SKM-1 treated with dmso at 0.1 percent for 144 hours (cell line): Measurements from ENCODE around the gene FREM3.

ENCODE experiments used
- DNase-seq: peaks from one replicate; lab custom pipeline; 2025; ENCODE audit not compliant: unreplicated experiment; lab: John Stamatoyannopoulos, UW

Gene FREM3

DNA sequence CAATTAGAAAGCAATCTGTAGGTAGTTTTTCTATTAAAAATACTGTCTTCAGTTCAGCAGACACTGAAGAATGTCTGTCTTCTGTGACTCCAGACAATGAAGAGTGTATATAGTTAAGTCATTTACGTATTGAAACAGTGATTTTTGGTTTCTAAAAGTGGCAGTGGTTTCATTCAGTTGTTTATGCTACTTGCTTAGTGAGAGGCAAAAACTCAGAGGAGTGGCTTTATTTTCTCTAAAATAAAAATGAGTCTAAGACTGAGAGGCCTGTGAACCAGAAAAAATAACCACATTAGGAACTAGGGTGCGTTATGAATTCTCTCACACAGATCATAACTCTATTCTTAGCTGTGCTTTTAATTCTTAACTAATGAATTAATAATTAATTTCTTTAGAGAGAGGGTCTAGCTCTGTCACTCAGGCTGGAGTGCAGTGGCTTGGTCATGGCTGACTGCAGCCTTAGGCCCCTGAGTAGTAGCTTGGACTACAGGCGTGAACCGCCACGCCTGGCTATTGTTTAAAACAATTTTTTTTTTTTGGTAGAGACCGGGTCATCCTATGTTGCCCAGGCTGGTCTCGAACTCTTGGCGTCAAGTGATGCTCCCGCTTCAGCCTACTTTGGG, 31.4 kb downstream of the FREM3 start:
- no peak for DNase-seq

GRCh38 chr4:143667461-143667860, 33.0 kb downstream of the FREM3 start:
- no peak for DNase-seq

- DNase-seq = no peak
These were observed 42.1 kb downstream of the FREM3 start for GRCh38 chr4:143658336-143658735.

GRCh38 chr4:143654571-143654970, 45.9 kb downstream of the FREM3 start:
- DNase-seq = no peak

DNA sequence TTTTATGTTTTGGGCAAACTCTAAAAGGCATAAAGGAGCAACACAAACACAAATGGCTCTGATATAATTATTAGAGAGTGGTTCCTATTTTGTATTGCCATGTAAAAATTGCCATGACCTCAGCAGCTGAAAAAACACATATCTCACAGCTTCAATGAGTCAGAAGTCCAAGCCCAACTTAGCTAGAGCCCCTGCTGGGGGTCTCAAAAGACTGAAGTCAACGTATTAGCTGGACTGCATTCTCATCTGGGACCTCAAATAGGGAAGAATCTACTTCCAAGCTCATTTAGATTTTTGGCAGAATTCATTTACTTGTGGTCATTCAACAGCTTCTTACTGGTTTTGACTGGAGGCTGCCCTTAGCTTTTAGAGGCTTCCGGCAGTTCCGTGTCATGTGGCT, 47.4 kb downstream of the FREM3 start:
- DNase-seq = no peak

DNA sequence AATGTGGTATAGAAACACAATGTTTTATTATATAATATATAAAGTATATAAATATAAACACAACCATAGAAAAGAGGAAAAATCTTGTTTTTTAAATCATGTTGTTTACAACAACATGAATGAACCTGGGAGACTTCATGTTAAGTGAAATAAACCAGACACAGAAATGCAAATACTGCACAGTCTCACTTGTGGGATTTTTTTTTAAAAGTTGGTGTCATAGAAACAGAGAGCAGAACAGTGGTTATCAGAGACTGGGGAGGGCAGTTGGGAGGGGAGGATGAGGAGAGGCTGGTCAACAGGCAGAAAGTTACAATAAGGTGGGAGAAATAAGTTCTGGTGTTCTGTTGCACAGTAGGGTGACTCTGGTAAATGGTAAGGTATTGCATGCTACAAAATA, 57.1 kb downstream of the FREM3 start:
- DNase-seq = no peak

DNA sequence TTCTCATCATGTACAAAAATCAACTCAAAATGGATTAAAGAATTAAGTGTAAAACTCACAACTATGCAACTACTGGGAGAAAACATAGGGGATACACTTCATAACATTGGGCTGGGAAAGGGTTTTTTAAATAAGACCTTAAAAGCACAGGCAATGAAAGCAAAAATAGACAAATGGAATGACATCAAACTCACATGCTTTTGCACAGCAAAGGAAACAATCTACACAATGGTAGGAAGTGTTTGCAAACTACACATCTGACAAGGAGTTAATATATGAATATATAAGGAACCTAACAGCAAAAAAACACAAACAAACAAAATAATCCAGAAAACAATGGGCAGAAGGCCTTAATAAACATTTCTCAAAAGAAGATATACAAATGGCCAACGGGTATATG, 57.9 kb downstream of the FREM3 start:
- DNase-seq = no peak

DNA sequence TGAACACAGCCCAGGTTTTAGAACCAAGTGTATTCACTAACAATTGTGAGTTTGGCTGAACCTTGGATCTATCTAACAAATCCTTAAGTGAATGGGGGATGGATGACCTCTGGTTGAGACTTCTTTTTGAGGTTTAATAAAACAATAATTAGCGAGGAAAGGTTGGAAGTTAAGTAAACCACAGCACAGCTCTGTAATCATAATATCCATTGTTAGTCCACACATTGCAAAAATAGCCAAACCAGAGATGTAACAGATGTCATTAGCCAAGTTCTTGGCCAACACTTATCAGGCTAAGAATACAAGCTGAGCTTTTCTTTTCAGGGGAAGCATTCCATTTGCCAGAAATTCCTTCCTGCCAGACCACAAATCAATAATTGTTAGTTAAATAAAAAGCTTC, 59.1 kb downstream of the FREM3 start:
- no peak for DNase-seq

GRCh38 chr4:143634763-143635162, 65.7 kb downstream of the FREM3 start:
- DNase-seq = no peak

- no peak for DNase-seq
These were observed 66.6 kb downstream of the FREM3 start for GRCh38 chr4:143633833-143634232.

DNA sequence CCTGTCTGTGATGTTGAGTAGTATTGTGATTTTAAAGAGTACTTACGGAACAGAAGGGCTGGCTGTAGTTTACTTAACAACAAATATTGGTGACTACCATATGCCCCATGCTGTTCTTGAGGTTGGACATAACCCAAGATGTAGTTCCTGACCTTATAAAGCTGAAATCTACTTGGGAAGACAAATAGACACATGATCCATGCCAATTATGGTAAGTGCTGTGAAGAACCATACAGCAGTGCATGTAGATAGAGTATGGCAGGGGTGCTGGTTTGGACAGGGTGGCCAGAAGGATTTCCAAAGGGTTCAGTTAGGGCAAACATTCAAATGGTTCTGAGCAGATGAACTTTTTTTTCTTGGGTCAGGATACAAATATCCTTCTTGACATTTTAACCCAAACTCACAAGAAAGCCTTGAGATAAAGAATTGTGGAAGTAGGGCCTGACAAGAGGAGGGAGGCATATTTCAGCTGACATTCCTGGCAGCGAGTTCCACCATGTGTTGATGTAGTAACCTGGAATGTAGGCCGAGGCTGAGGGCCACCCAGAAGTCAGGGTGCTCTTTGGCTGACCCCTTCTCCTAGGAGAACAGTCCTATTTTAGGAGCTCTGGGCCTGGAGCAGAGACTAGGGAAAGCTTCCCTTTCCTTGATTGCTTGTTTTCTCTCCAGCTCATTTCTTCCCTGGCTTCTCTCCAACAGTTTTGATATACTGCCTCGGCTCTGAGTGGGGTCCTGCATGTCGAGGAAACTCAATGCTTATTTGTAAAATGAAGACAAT, 74.2 kb downstream of the FREM3 start:
- DNase-seq = no peak

GRCh38 chr4:143625632-143626031, 74.8 kb downstream of the FREM3 start:
- DNase-seq = no peak

- no peak for DNase-seq
These were observed 76.6 kb downstream of the FREM3 start for GRCh38 chr4:143623896-143624295.

DNA sequence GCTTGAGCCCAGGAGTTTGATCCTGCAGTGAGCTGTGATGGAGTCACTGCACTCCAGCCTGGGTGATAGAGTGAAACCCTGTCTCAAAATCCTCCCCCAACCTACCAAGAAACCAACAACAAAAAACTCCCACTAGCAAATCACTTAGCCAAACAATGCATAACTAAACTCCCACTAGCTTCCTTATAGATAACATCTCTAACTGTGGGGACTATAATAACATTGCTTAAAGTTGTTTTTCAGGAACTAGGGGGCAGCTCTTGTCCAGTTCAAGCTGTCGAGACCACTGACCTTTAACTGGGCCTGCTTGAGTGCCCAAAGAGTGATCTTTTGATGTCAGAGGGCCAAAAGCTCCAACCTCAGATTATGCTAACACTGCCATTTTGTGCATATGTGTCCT, 81.7 kb downstream of the FREM3 start:
- no peak for DNase-seq

DNA sequence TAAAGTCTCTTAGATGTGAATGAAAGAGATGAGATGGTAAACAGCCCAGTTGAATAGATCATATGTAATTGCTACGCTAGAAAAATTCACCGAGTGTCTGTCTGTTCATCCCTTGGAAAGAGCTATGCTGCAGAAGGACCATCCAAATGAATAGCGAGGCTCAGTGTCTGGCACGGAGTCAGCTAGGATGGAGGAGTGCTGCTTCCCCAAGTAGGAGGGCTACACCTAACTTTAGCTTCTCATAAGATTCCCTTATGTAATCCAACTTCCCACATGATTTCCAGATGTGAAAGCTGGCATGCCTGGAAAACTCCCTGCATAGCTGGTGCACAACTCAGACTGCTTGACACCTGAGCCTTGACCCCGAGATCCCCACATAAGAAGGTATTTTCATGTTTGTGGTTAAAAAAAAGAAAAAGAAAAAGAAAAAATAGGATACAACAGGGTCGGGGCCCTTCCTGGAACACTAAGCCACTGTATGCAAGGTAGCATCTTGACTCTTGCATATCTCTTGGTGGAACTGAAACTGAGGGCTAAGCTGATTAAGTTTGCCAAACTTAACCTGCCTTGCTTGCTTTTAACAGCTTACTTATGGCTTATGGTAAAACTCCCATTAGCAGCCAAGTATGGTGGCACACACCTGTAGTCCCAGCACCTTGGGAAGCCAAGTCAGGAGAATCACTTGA, 82.3 kb downstream of the FREM3 start:
- no peak for DNase-seq

GRCh38 chr4:143616771-143617170, 83.7 kb downstream of the FREM3 start:
- no peak for DNase-seq

DNA sequence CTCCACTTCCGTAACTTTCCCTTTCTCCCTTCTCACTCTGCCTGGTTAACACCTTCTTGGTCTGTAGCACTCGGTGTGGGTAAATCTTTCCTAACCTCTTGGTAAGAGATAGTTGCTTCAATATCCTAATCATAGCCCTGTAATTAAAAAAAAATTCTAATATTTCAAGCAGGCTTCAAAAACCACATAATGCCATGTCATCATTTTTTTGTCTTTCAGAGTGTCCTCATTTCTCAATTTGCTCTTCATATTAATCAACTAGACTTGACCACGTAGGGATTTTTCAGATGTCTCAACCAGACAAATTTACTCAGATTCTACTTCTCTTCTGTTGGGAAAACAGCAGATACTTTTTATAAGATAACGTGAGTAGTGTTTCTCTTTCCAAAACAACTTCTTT, 91.0 kb downstream of the FREM3 start:
- DNase-seq = no peak

DNA sequence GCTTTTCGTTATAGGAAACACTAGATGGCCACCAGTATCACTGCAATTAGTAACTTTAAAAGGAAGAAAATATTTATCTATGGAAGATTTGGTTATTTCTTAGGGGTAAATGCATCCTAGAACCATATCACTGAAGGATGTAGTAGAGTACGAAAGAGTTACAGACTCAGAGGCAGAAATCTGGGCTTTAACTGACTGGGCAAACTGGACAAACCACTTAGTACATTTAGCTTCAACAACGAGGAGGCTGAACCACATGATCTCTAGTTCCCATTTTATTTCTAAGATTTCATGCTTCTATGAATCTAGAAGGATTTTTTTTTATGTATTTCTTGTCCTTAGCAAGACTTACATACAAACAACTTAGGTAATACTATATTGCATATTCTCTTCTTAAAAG, 94.0 kb downstream of the FREM3 start:
- DNase-seq = no peak

GRCh38 chr4:143599827-143600226, 100.6 kb downstream of the FREM3 start:
- no peak for DNase-seq

DNA sequence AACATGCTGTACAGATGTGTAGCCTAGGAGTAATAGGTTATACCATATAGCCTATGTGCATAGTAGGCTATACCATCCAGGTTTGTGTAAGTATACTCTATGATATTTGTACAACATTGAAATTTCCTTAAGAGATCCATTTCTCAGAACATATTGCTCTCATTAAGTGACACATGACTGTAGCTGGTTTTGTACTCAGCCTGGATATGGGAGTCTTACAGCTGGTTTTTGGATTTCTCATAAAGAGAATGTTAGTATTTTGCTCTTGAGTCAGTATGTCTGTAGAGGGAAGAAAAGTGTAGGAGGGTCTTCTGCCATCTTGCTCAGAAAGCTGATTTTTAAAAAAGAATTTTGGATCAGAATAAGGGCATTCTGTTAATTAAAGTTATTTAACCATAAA, 101.7 kb downstream of the FREM3 start:
- DNase-seq = no peak

DNA sequence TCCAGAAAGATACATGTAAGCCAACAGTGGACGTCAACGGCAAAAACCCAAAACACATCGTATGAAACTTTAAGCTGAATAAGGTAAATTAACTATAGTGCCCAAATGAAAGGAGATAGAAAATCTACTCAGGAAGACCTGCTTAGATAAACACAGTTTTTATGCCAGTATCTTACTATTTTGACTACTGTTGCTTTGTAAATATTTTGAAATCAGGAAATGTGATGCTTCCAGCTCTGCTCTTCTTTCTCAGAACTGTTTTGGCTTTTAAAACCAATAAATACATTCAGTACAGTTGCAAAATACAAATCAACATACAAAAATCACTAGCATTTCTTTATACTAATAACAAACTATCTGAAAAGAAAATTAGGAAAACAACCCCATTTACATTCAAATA, 103.2 kb downstream of the FREM3 start:
- no peak for DNase-seq

DNA sequence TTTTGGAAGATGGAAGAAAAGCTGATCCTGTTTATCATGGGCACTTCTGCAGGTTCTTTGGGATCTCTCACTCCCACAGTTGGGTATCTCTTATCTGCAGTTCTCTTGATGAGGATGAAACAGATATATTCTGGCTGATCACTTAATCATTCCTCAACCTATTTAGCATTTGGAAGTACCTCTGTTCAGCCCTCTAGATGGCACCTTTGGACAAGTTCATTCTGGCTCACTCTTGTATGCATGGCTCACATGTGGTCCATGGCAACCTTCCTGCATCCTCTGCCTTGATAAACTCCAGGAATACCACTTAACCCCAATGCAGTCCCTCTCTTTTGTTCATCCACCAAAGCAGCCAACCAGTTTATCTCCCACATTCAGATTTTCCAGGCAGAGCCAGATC, 112.8 kb downstream of the FREM3 start:
- no peak for DNase-seq
